ENCODE results near the gene NR2C2AP. TPM values are rescaled to one million over a fixed set of nuclear protein-coding genes. Genes with fewer than 3 reads are reported as not detected.

NR2C2AP gene
- total and polyA plus RNA-seq, 4 donors = 8.0 to 18.1 (median 15.8) TPM

GRCh38 chr19:19218911-19219310, 15.7 kb upstream of the NR2C2AP start:
- Histone ChIP-seq H3K4me3 (ENCODE audit: low read depth, low read length) (no peak overlapping the region), H3K9me3 (ENCODE audit: control insufficient read depth, insufficient read depth, low read length) (no peaks in the 10 kb centered on the region), H3K27me3 (ENCODE audit: control insufficient read depth, insufficient read depth, low read length) (no peaks in the 10 kb centered on the region), H3K27ac (ENCODE audit: low read depth, low read length) (no peak overlapping the region), H3K4me1 (ENCODE audit: control insufficient read depth, insufficient read depth, low read length) (peaks cover 26% of the 10 kb centered on the region), H3K36me3 (ENCODE audit: control insufficient read depth, insufficient read depth, low read length) (peaks cover 78% of the 10 kb centered on the region)
- no peak for DNase-seq (ENCODE audit: low read depth in 4 of 6, low spot score in 6 of 6)
- 87% methylated on average over 21 of the region's 21 CpGs for WGBS (ENCODE audit: insufficient coverage)

GRCh38 chr19:19217099-19217498, 13.9 kb upstream of the NR2C2AP start:
- Histone ChIP-seq H3K27me3 (ENCODE audit: control insufficient read depth, insufficient read depth, low read length) (no peaks in the 10 kb centered on the region), H3K27ac (ENCODE audit: low read depth, low read length) (no peak overlapping the region), H3K9me3 (ENCODE audit: control insufficient read depth, insufficient read depth, low read length) (no peaks in the 10 kb centered on the region), H3K4me1 (ENCODE audit: control insufficient read depth, insufficient read depth, low read length) (peaks cover 37% of the 10 kb centered on the region), H3K36me3 (ENCODE audit: control insufficient read depth, insufficient read depth, low read length) (peaks cover 62% of the 10 kb centered on the region), H3K4me3 (ENCODE audit: low read depth, low read length) (no peak overlapping the region)
- DNase-seq (ENCODE audit: low read depth in 4 of 6, low spot score in 6 of 6) = no peak
- 58% methylated on average over 4 of the region's 4 CpGs for WGBS (ENCODE audit: insufficient coverage)

- Histone ChIP-seq H3K4me1 (ENCODE audit: control insufficient read depth, insufficient read depth, low read length) (peaks cover 44% of the 10 kb centered on the region), H3K9me3 (ENCODE audit: control insufficient read depth, insufficient read depth, low read length) (no peaks in the 10 kb centered on the region), H3K4me3 (ENCODE audit: low read depth, low read length) (no peak overlapping the region), H3K27ac (ENCODE audit: low read depth, low read length) (no peak overlapping the region), H3K36me3 (ENCODE audit: control insufficient read depth, insufficient read depth, low read length) (peaks cover 52% of the 10 kb centered on the region), H3K27me3 (ENCODE audit: control insufficient read depth, insufficient read depth, low read length) (no peaks in the 10 kb centered on the region)
- WGBS (ENCODE audit: insufficient coverage) = 50% methylated on average over 1 of the region's 4 CpGs
- no peak for DNase-seq (ENCODE audit: low read depth in 4 of 6, low spot score in 6 of 6)
Measured at GRCh38 chr19:19215792-19216191, 12.6 kb upstream of the NR2C2AP start.

GRCh38 chr19:19214892-19215291, 11.7 kb upstream of the NR2C2AP start:
- WGBS (ENCODE audit: insufficient coverage) = 8% methylated on average over 5 of the region's 8 CpGs
- peaks cover 47% of the 10 kb centered on the region for H3K36me3 ChIP-seq (ENCODE audit: control insufficient read depth, insufficient read depth, low read length)
- no peaks in the 10 kb centered on the region for H3K27me3 ChIP-seq (ENCODE audit: control insufficient read depth, insufficient read depth, low read length)
- peaks cover 44% of the 10 kb centered on the region for H3K4me1 ChIP-seq (ENCODE audit: control insufficient read depth, insufficient read depth, low read length)
- no peak overlapping the region for H3K27ac ChIP-seq (ENCODE audit: low read depth, low read length)
- peak in 1 of 6 donors; percentile 60 for DNase-seq (ENCODE audit: low read depth in 4 of 6, low spot score in 6 of 6)
- peak overlapping the region; percentile 66 for H3K4me3 ChIP-seq (ENCODE audit: low read depth, low read length)
- H3K9me3 ChIP-seq (ENCODE audit: control insufficient read depth, insufficient read depth, low read length) = no peaks in the 10 kb centered on the region

- H3K27me3 ChIP-seq (ENCODE audit: control insufficient read depth, insufficient read depth, low read length) = no peaks in the 10 kb centered on the region
- peak in 2 of 6 donors; percentile 72 to 83 for DNase-seq (ENCODE audit: low read depth in 4 of 6, low spot score in 6 of 6)
- peak overlapping the region; percentile 66 for H3K4me3 ChIP-seq (ENCODE audit: low read depth, low read length)
- no peak overlapping the region for H3K27ac ChIP-seq (ENCODE audit: low read depth, low read length)
- WGBS (ENCODE audit: insufficient coverage) = 4% methylated on average over 4 of the region's 5 CpGs
- H3K4me1 ChIP-seq (ENCODE audit: control insufficient read depth, insufficient read depth, low read length) = peaks cover 50% of the 10 kb centered on the region
- H3K9me3 ChIP-seq (ENCODE audit: control insufficient read depth, insufficient read depth, low read length) = no peaks in the 10 kb centered on the region
- peaks cover 40% of the 10 kb centered on the region for H3K36me3 ChIP-seq (ENCODE audit: control insufficient read depth, insufficient read depth, low read length)
Measured at GRCh38 chr19:19214159-19214490, 10.9 kb upstream of the NR2C2AP start.

- Histone ChIP-seq H3K4me1 (ENCODE audit: control insufficient read depth, insufficient read depth, low read length) (peaks cover 56% of the 10 kb centered on the region), H3K27ac (ENCODE audit: low read depth, low read length) (peak overlapping the region; percentile 40), H3K9me3 (ENCODE audit: control insufficient read depth, insufficient read depth, low read length) (no peaks in the 10 kb centered on the region), H3K27me3 (ENCODE audit: control insufficient read depth, insufficient read depth, low read length) (no peaks in the 10 kb centered on the region), H3K36me3 (ENCODE audit: control insufficient read depth, insufficient read depth, low read length) (peaks cover 34% of the 10 kb centered on the region), H3K4me3 (ENCODE audit: low read depth, low read length) (peak overlapping the region; percentile 66)
- DNase-seq (ENCODE audit: low read depth in 4 of 6, low spot score in 6 of 6) = peak in 2 of 6 donors; percentile 65 to 69
- 9% methylated on average over 17 of the region's 21 CpGs for WGBS (ENCODE audit: insufficient coverage)
Measured at GRCh38 chr19:19213426-19214158, 10.4 kb upstream of the NR2C2AP start.

GRCh38 chr19:19212916-19213315, 9.7 kb upstream of the NR2C2AP start:
- Histone ChIP-seq H3K27ac (ENCODE audit: low read depth, low read length) (peak overlapping the region; percentile 61), H3K27me3 (ENCODE audit: control insufficient read depth, insufficient read depth, low read length) (no peaks in the 10 kb centered on the region), H3K36me3 (ENCODE audit: control insufficient read depth, insufficient read depth, low read length) (peaks cover 28% of the 10 kb centered on the region), H3K4me3 (ENCODE audit: low read depth, low read length) (peak overlapping the region; percentile 66), H3K9me3 (ENCODE audit: control insufficient read depth, insufficient read depth, low read length) (no peaks in the 10 kb centered on the region), H3K4me1 (ENCODE audit: control insufficient read depth, insufficient read depth, low read length) (peaks cover 61% of the 10 kb centered on the region)
- peak in 2 of 6 donors; percentile 71 to 73 for DNase-seq (ENCODE audit: low read depth in 4 of 6, low spot score in 6 of 6)
- 3% methylated on average over 7 of the region's 7 CpGs for WGBS (ENCODE audit: insufficient coverage)

GRCh38 chr19:19211499-19212420, 8.5 kb upstream of the NR2C2AP start, which contains the start of gene NCAN:
Gene NCAN (plus strand): TSS chr19:19211958. CDS start chr19:19216954, 4,996 bp downstream.
- H3K36me3 ChIP-seq (ENCODE audit: control insufficient read depth, insufficient read depth, low read length) = peaks cover 21% of the 10 kb centered on the region
- WGBS (ENCODE audit: insufficient coverage) = 7% methylated on average over 54 of the region's 54 CpGs
- H3K27ac ChIP-seq (ENCODE audit: low read depth, low read length) = peak within 1 kb of the TSS; percentile 61

GRCh38 chr19:19209372-19209771, 6.2 kb upstream of the NR2C2AP start:
- no peak overlapping the region for H3K4me3 ChIP-seq (ENCODE audit: low read depth, low read length)
- peaks cover 77% of the 10 kb centered on the region for H3K4me1 ChIP-seq (ENCODE audit: control insufficient read depth, insufficient read depth, low read length)
- H3K27ac ChIP-seq (ENCODE audit: low read depth, low read length) = no peak overlapping the region
- H3K36me3 ChIP-seq (ENCODE audit: control insufficient read depth, insufficient read depth, low read length) = peaks cover 4% of the 10 kb centered on the region
- H3K9me3 ChIP-seq (ENCODE audit: control insufficient read depth, insufficient read depth, low read length) = no peaks in the 10 kb centered on the region
- H3K27me3 ChIP-seq (ENCODE audit: control insufficient read depth, insufficient read depth, low read length) = no peaks in the 10 kb centered on the region
- 67% methylated on average over 9 of the region's 9 CpGs for WGBS (ENCODE audit: insufficient coverage)
- no peak for DNase-seq (ENCODE audit: low read depth in 4 of 6, low spot score in 6 of 6)

More at GRCh38 chr19:19211499-19212420, 8.5 kb upstream of the NR2C2AP start, which contains the start of gene NCAN:
- peaks cover 71% of the 10 kb centered on the region for H3K4me1 ChIP-seq (ENCODE audit: control insufficient read depth, insufficient read depth, low read length)
- peak within 1 kb of the TSS; percentile 66 for H3K4me3 ChIP-seq (ENCODE audit: low read depth, low read length)
- H3K27me3 ChIP-seq (ENCODE audit: control insufficient read depth, insufficient read depth, low read length) = no peaks in the 10 kb centered on the region
- peak in 3 of 6 donors; percentile 68 to 90 (median 89) for DNase-seq (ENCODE audit: low read depth in 4 of 6, low spot score in 6 of 6)
- H3K9me3 ChIP-seq (ENCODE audit: control insufficient read depth, insufficient read depth, low read length) = no peaks in the 10 kb centered on the region
